HFFc6 (cell line): Measurements from ENCODE around the gene RMI1. TPM values are rescaled to one million over a fixed set of nuclear protein-coding genes. Genes with fewer than 3 reads are reported as not detected.
A peak's percentile ranks its signal among the peaks of the same experiment; 100 is the strongest.

Experiments
- DNase-seq: peaks from one replicate; pipeline ENCODE4 v3.0.0-alpha.2; 2018
- H3K27ac Mint-ChIP-seq: 2 replicates; pipeline ENCODE4 v1.8.0; 2020; ENCODE audit warnings: mild to moderate bottlenecking, mixed read lengths
- H3K27me3 Mint-ChIP-seq: 2 replicates; pipeline ENCODE4 v1.8.0; 2021; ENCODE audit warnings: mild to moderate bottlenecking, moderate library complexity, mixed read lengths; ENCODE audit not compliant: insufficient read depth
- H3K36me3 Mint-ChIP-seq: 2 replicates; pipeline ENCODE4 v1.8.0; 2021; ENCODE audit warnings: low read depth, mixed read lengths
- H3K4me1 Mint-ChIP-seq: 2 replicates; pipeline ENCODE4 v1.8.0; 2020; ENCODE audit warnings: low read depth, mixed read lengths
- H3K4me3 Mint-ChIP-seq: 2 replicates; pipeline ENCODE4 v1.8.0; 2020; ENCODE audit warnings: mild to moderate bottlenecking, moderate library complexity, mixed read lengths
- H3K9me3 Mint-ChIP-seq: 2 replicates; pipeline ENCODE4 v1.8.0; 2020; ENCODE audit warnings: mild to moderate bottlenecking, mixed read lengths
- CTCF ChIP-seq: fragments of 200-600 bp; sonication (generic); IDR thresholded peaks from 2 replicates; pipeline ENCODE4 v1.5.0; 2021; ENCODE audit warnings: antibody characterized with exemption, mild to moderate bottlenecking
- total RNA-seq, 6 experiments: library from RNA; stranded (reverse); fragmentation: NEBNext Ultra II Directional; extraction: Animal tissue kit (Norgen Biotek cat#: 25700); gene quantifications; 2 replicates in 1 of 6; 3 replicates in 5 of 6; pipeline ENCODE4 v1.2.3, GENCODE V29; 2021

The RMI1 gene
- total RNA-seq, 6 experiments from 2014 or later: 8.2 to 13.4 (median 12.2) TPM

- Mint-ChIP-seq H3K36me3 (peaks cover 56% of the 10 kb centered on the region), H3K27me3 (peaks cover 21% of the 10 kb centered on the region), H3K4me1 (peaks cover 58% of the 10 kb centered on the region), H3K9me3 (no peaks in the 10 kb centered on the region), H3K27ac (peak overlapping the region; percentile 99), H3K4me3 (peak overlapping the region; percentile 98)
- no peak for TF ChIP-seq CTCF
- DNase-seq: peak; percentile 68
Observed at GRCh38 chr9:83978992-83979811, 1.4 kb upstream of the RMI1 start.

GRCh38 chr9:83979812-83980394 lies 702 bp upstream of the RMI1 start, which contains the start of gene HNRNPK:
Gene HNRNPK (minus strand): TSS chr9:83980215. CDS start chr9:83978252, 1,963 bp downstream.
- Mint-ChIP-seq H3K9me3 (no peaks in the 10 kb centered on the region), H3K36me3 (peaks cover 49% of the 10 kb centered on the region), H3K27me3 (peaks cover 18% of the 10 kb centered on the region), H3K4me1 (peaks cover 51% of the 10 kb centered on the region), H3K4me3 (peak within 1 kb of the TSS; percentile 98), H3K27ac (peak within 1 kb of the TSS; percentile 99)
- DNase-seq: peak; percentile 99
- TF ChIP-seq CTCF: no peak

- no peak for TF ChIP-seq CTCF
- peaks cover 35% of the 10 kb centered on the region for H3K36me3 Mint-ChIP-seq
- no peaks in the 10 kb centered on the region for H3K9me3 Mint-ChIP-seq
- peaks cover 41% of the 10 kb centered on the region for H3K4me1 Mint-ChIP-seq
- peak overlapping the region; percentile 98 for H3K4me3 Mint-ChIP-seq
- peaks cover 16% of the 10 kb centered on the region for H3K27me3 Mint-ChIP-seq
- peak; percentile 27 for DNase-seq
- H3K27ac Mint-ChIP-seq: peak overlapping the region; percentile 99
Observed at GRCh38 chr9:83981126-83981871, 694 bp downstream of the RMI1 start.

GRCh38 chr9:83986195-83986594 lies 5.6 kb downstream of the RMI1 start:
- no peaks in the 10 kb centered on the region for H3K27me3 Mint-ChIP-seq
- no peak for DNase-seq
- peak overlapping the region; percentile 82; the same call in 1 of the 2 replicates for H3K27ac Mint-ChIP-seq
- H3K9me3 Mint-ChIP-seq: peaks cover 3% of the 10 kb centered on the region; the same call in 1 of the 2 replicates
- peaks cover 40% of the 10 kb centered on the region for H3K4me1 Mint-ChIP-seq
- H3K4me3 Mint-ChIP-seq: no peak overlapping the region
- no peak for TF ChIP-seq CTCF
- H3K36me3 Mint-ChIP-seq: peaks cover 24% of the 10 kb centered on the region

- peak overlapping the region; percentile 82 for H3K27ac Mint-ChIP-seq
- peaks cover 24% of the 10 kb centered on the region for H3K36me3 Mint-ChIP-seq
- no peaks in the 10 kb centered on the region for H3K27me3 Mint-ChIP-seq
- peak; percentile 59 for DNase-seq
- H3K9me3 Mint-ChIP-seq: peaks cover 3% of the 10 kb centered on the region; the same call in 1 of the 2 replicates
- peaks cover 39% of the 10 kb centered on the region for H3K4me1 Mint-ChIP-seq
- peak overlapping the region; percentile 70 for H3K4me3 Mint-ChIP-seq
- no peak for TF ChIP-seq CTCF
Observed at GRCh38 chr9:83986765-83987401, 6.3 kb downstream of the RMI1 start.
